Measurements from ENCODE around the gene CPPED1.
"Not testable (repeated sequence)": the region's sequence is repeated elsewhere in the genome, so short reads cannot be mapped to it uniquely, and the experiment has no call there.

Gene CPPED1

GRCh38 chr16:12803203-12804093, at the start of gene CPPED1:
TSS of gene CPPED1 (minus strand) at chr16:12803887. CDS start at chr16:12803776, 111 bp downstream.
- peak; percentile 95 for DNase-seq

- DNase-seq: no peak
Observed at GRCh38 chr16:12850186-12850585, 46.5 kb upstream of the CPPED1 start.

- DNase-seq: no peak
Observed at GRCh38 chr16:12846592-12846991, 42.9 kb upstream of the CPPED1 start.

GRCh38 chr16:12845282-12845681, 41.6 kb upstream of the CPPED1 start:
- no peak for DNase-seq

GRCh38 chr16:12837756-12838155, 34.1 kb upstream of the CPPED1 start:
- DNase-seq: no peak

GRCh38 chr16:12837291-12837690, 33.6 kb upstream of the CPPED1 start:
- no peak for DNase-seq

GRCh38 chr16:12833926-12834325, 30.2 kb upstream of the CPPED1 start:
- DNase-seq: peak; percentile 66

- DNase-seq: no peak
Observed at GRCh38 chr16:12829096-12829888, 25.6 kb upstream of the CPPED1 start.

GRCh38 chr16:12828206-12828605, 24.5 kb upstream of the CPPED1 start:
- DNase-seq: no peak

- DNase-seq: no peak
Observed at GRCh38 chr16:12826559-12826958, 22.9 kb upstream of the CPPED1 start.

GRCh38 chr16:12819126-12820117, 15.7 kb upstream of the CPPED1 start:
- peak; percentile 82 for DNase-seq

- no peak for DNase-seq
Observed at GRCh38 chr16:12818326-12818725, 14.6 kb upstream of the CPPED1 start.

GRCh38 chr16:12816791-12817214, 13.1 kb upstream of the CPPED1 start:
- not testable (repeated sequence) for DNase-seq

- DNase-seq: no peak
Observed at GRCh38 chr16:12815361-12815760, 11.7 kb upstream of the CPPED1 start.

GRCh38 chr16:12813734-12814133, 10.0 kb upstream of the CPPED1 start:
- not testable (repeated sequence) for DNase-seq

- not testable (repeated sequence) for DNase-seq
Observed at GRCh38 chr16:12813321-12813720, 9.6 kb upstream of the CPPED1 start.

- no peak for DNase-seq
Observed at GRCh38 chr16:12811441-12812383, 8.0 kb upstream of the CPPED1 start.

GRCh38 chr16:12805066-12805465, 1.4 kb upstream of the CPPED1 start:
- DNase-seq: no peak

GRCh38 chr16:12804395-12804794, 708 bp upstream of the CPPED1 start:
- DNase-seq: no peak

GRCh38 chr16:12802661-12803060, 1.0 kb downstream of the CPPED1 start:
- DNase-seq: no peak

- DNase-seq: no peak
Observed at GRCh38 chr16:12802048-12802447, 1.6 kb downstream of the CPPED1 start.

All from eye (tissue), 1 donor.